ENCODE results near the gene BCL2L14.

The BCL2L14 gene, protein sequence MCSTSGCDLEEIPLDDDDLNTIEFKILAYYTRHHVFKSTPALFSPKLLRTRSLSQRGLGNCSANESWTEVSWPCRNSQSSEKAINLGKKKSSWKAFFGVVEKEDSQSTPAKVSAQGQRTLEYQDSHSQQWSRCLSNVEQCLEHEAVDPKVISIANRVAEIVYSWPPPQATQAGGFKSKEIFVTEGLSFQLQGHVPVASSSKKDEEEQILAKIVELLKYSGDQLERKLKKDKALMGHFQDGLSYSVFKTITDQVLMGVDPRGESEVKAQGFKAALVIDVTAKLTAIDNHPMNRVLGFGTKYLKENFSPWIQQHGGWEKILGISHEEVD

DNA sequence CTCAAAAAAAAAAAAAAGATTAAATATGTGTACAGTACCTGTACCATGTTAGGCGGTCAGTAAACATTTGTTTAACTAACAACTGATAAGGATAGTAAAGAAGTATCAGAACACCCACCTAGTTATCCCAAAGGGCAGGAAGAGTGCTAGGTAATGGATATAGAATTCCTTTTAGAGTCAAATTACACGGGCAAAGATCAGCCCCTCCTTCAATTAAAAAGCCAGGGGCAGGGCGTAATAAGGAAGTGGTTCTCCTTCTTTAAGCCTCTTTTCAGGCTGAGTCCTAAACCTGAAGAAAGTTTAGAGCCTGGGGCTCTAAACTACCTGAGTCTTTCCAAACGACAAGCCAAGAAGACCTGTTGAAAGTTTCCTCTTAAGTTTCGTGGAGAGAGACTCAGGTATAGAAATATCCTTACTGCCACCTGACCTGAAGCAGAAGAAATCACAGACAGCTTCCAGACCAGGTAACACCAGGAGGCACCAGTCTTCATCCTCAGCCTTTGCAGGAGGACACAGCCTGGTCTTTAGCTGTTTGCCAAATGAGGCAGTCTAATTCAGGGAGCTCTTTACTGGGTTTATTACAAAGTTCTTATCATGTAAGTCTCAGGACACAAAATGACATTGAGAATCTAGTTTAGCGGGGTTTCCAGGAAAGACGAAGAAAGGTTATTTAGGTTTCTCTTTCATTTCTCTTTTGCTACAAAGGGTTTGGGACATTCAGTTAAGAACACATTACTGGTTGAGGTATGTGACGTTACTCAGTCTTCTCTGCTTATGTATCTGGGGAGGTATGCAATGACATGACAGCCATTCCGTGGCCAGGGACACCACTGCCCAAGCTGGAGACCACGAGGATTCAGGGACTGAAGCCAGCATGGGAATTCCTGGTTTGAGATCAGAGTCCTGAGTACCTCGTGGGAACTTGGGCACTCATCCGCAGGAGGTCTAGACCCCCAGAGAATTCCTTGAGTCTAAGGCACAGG is at the start of gene BCL2L14:
TSS of gene BCL2L14 (plus strand) at position 266 of the 983 bp plus-strand sequence. CDS start 8,367 bp downstream, outside the sequence.
- DNase-seq (ENCODE audit: low spot score) = no peak

DNA sequence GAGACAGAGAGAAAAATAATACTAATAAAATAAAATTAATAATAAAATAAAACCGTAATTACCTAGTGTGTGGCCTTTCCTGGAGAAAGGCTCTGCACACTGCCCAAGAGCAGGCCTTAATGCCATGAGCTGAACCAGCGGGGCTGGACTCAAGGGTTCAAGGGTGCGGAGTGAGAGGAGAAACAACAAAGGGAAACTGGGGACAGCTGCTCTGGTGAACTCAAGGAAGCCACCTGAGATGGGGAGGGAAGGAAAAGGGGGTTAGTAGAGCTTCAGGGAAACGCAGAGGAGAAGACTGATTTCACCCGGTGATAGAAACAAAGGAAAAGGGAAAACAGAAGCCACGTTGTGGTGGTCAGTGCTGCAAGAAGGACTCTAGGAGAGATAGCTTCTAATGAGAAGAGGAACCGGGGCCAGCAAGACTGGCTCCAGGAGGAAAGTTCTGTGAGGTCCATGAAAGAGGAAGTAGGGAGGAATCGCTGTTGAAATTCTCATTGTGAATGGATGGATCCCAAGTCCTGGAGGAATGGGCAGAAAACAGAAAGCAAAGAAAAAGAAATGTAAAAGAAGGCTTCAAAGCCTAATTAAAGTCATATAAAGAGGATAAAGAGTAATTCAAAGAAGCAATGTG is 48.3 kb upstream of the BCL2L14 start:
- DNase-seq (ENCODE audit: low spot score) = no peak

DNA sequence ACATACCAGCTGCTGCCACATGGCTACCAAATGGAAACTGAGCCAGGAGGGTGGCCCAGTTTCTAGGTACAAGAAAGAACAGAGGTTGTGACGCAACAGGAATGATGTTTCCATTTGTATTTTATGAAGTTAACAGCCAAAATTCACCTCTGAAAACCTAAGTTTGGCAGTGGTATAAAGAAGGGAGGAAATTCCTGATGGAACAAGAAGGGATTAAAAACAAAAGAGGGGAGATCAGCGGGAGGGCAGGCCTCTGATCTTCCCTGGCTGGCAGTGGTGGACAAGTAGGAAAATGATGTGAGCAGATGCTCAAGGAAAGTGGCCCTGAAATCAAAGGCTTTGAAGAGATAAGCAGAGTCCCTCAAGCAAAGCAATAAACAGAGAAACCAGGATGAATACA is 47.3 kb upstream of the BCL2L14 start:
- DNase-seq (ENCODE audit: low spot score) = no peak

- no peak for DNase-seq (ENCODE audit: low spot score)
Observed at GRCh38 chr12:12024911-12025682, 45.6 kb upstream of the BCL2L14 start.

DNA sequence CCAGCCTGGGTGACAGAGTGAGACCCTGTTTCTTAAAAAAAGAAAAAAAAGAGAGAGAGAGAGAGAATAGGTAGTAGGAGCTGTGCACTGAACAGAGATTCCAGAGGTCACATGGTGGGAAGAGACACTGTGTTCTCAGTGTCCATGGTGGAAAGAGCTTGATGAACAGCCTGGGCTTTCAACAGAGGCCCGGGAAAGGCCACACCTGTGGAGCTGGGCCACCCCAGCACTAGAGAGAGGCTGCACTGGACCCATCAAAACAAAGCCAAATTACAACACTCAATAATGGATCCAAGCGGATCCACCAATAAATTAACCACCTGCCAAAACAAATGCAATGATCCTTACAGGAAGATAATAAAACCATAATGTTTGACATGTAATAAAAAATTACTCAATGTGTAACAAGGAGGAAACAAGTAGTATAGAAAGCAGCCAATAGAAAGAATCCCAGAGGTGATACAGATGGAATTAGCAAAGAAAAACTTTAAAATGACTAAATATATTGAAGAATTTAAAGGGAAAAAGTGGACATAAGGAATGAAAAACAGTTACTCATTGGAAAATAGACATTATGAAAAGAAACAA is 44.8 kb upstream of the BCL2L14 start:
- DNase-seq (ENCODE audit: low spot score) = no peak

DNA sequence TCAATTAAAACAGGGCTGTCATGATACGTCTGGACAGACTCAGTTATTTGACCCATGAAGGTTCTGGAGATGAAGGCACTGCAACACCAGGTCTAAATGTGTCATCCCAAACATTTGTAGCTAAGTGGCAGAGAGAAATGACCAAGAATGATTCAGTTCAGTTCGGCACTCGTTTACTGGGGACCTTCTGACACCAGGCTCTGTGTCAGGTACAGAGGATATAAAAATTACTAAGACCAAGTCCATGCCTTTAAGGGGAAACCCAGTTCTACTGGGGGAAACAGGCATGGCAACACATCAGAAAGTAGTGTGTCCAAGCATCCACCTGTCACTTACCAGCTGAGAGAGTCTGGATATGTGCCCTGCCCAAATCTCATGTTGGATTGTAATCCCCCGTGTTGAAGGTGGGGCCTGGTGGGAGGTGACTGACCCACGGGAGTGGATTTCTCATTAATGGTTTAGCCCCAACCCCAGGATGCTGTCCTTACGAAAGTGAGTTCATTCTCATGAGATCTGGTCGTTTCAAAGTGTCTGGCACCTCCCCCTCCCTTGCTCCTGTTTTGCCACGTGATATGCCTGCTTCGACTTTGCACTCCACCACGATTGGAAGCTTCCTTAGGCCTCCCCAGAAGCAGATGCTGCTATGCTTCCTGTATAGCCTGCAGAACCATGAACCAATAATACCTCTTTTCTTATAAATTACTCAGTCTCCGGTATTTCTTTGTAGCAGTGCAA is 41.9 kb upstream of the BCL2L14 start:
- DNase-seq (ENCODE audit: low spot score) = no peak

- no peak for DNase-seq (ENCODE audit: low spot score)
Observed at GRCh38 chr12:12029653-12030052, 41.1 kb upstream of the BCL2L14 start.

GRCh38 chr12:12032260-12032791 is 38.4 kb upstream of the BCL2L14 start:
- no peak for DNase-seq (ENCODE audit: low spot score)

GRCh38 chr12:12032851-12033797 is 37.6 kb upstream of the BCL2L14 start:
- DNase-seq (ENCODE audit: low spot score) = peak; percentile 15

DNA sequence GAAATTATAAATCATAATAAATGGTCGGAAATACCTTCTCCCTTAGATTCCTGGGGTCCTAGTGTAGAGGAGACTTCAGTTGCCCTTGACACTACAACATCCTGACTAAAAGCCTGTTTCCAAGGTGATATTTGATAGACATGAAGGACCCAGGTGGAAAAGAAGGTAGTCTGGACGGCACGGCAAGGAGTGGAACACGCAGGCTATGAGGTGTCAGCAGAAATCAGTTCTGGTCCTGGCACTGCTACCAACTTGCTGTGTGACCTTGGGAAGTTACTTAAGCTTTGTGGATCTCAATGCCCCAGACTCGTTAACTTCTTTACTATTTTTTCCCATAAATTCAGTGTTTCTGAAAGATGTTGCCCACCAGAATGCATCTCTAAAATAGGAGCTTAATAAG is 36.9 kb upstream of the BCL2L14 start:
- no peak for DNase-seq (ENCODE audit: low spot score)

- DNase-seq (ENCODE audit: low spot score) = no peak
Observed at GRCh38 chr12:12034344-12034743, 36.4 kb upstream of the BCL2L14 start.

GRCh38 chr12:12035229-12035628 is 35.5 kb upstream of the BCL2L14 start:
- no peak for DNase-seq (ENCODE audit: low spot score)

- no peak for DNase-seq (ENCODE audit: low spot score)
Observed at GRCh38 chr12:12036901-12037300, 33.8 kb upstream of the BCL2L14 start.

- no peak for DNase-seq (ENCODE audit: low spot score)
Observed at GRCh38 chr12:12039897-12040296, 30.8 kb upstream of the BCL2L14 start.

DNA sequence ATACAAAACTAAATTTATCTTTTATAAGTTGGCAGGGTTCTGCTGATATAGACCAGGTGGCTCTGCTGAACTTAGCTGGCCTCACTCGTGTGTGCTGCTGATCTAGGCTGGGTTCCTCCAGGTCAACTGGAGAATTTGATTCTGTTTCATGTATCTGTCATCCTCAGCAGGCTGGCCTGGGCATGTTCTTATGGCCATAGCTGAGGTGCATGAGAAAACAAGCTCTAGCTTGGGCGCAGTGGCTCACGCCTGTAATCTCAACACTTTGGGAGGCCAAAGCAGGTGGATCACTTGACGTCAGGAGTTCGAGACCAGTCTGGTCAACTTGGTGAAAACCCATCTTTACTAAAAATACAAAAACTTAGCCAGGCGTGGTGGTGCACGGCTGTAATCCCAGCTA is 24.3 kb upstream of the BCL2L14 start:
- no peak for DNase-seq (ENCODE audit: low spot score)

DNA sequence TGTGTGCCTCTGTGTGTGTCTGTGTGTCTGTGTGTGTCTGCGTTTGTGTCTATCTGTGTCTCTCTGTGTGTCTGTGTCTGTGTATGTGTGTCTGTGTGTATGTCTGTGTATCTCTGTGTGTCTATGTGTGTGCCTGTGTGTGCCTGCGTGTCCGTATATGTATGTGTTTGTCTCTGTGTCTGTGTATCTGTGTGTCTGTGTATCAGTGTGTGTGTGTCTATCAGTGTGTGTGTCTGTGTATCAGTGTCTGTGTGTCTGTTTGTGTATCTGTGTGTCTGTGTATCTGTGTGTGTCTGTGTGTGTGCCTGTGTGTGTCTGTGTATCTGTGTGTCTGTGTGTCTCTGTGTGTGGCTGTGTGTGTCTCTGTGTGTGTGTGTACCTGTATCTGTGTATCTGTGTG is 23.1 kb upstream of the BCL2L14 start:
- no peak for DNase-seq (ENCODE audit: low spot score)

- DNase-seq (ENCODE audit: low spot score) = no peak
Observed at GRCh38 chr12:12048266-12048665, 22.5 kb upstream of the BCL2L14 start.

GRCh38 chr12:12048714-12049113 is 22.0 kb upstream of the BCL2L14 start:
- no peak for DNase-seq (ENCODE audit: low spot score)

DNA sequence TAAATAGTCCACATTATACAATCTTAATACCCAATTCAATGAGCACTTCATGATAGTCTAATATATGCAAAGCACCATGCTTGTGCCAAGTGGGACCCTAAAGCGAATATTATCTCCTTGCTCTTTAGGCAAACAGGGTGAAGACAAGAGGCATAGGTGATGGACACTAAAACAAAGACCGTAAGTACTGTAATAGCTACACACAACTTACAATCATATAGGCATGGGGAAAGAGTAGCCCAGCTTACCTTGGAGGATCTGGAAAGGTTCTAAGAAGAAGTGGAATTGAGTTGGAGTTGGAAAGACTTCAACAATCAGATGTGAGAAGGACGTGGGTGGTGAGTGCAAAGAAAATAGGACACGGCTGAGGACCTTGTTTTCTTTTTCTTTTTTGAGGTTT is 19.1 kb upstream of the BCL2L14 start:
- DNase-seq (ENCODE audit: low spot score) = no peak
